ENCODE results near the gene LAIR2.

DNA sequence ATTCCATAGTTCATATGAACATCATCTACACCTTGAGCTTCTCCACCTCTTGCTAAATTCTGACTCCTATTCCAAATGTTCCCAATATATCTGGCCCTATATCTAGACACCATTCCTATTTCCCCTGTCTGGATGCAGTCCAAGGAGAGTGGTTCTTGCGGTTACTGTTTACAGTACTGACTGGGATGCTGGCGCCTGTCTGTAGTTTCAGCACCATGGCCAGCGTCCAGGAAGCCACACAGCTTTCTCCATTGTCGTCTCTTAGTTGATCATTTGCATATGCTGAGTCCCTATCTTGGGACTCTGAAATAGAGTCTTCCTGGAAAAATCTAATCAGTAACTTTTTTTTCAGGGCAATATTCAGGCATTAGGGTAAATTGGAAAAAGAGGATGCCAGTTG is 14.9 kb downstream of the LAIR2 start:
- TF ChIP-seq POLR2A (IDR thresholded peaks at IDR 0.05; ENCODE audit: low read depth, low read length) (no peak), TAF1 (IDR thresholded peaks at IDR 0.05; ENCODE audit: low read depth, low read length) (no peak)
